ENCODE measurements around the gene SORBS1.

SORBS1 gene

GRCh38 chr10:95291365-95292039, 269.7 kb downstream of the SORBS1 start:
- Histone ChIP-seq H3K27me3 (ENCODE audit: insufficient read depth, low read length) (peaks cover 34% of the 10 kb centered on the region), H3K4me3 (ENCODE audit: low read length) (peak overlapping the region; percentile 88), H3K9ac (ENCODE audit: low read depth, low read length) (peak overlapping the region; percentile 91; the same call in 1 of the 2 replicates), H3K9me3 (ENCODE audit: insufficient read depth, low read depth, low read length) (no peaks in the 10 kb centered on the region), H3K27ac (ENCODE audit: low read depth, low read length) (no peak overlapping the region; the same call in 1 of the 2 replicates), H3K4me1 (ENCODE audit: insufficient read depth, low read length) (peaks cover 36% of the 10 kb centered on the region), H3K36me3 (ENCODE audit: insufficient read depth, low read length) (no peaks in the 10 kb centered on the region; the same call in 1 of the 2 replicates)
- WGBS, result 53% methylated on average over 19 of the region's 19 CpGs

GRCh38 chr10:95290461-95291364, 270.5 kb downstream of the SORBS1 start, which contains the start of gene PDLIM1:
Gene PDLIM1 (minus strand): TSS chr10:95291003. CDS start chr10:95290915, 88 bp downstream.
- WGBS, result under 1% methylated on average over 119 of the region's 119 CpGs
- peaks cover 39% of the 10 kb centered on the region for H3K4me1 ChIP-seq (ENCODE audit: insufficient read depth, low read length)
- H3K27me3 ChIP-seq (ENCODE audit: insufficient read depth, low read length), result peaks cover 30% of the 10 kb centered on the region
- peak within 1 kb of the TSS; percentile 60; the same call in 1 of the 2 replicates for H3K27ac ChIP-seq (ENCODE audit: low read depth, low read length)
- peak within 1 kb of the TSS; percentile 88 for H3K4me3 ChIP-seq (ENCODE audit: low read length)
- H3K36me3 ChIP-seq (ENCODE audit: insufficient read depth, low read length), result no peaks in the 10 kb centered on the region; the same call in 1 of the 2 replicates
- H3K9ac ChIP-seq (ENCODE audit: low read depth, low read length), result peak within 1 kb of the TSS; percentile 91
- no peaks in the 10 kb centered on the region for H3K9me3 ChIP-seq (ENCODE audit: insufficient read depth, low read depth, low read length)

- H3K36me3 ChIP-seq (ENCODE audit: insufficient read depth, low read length), result no peaks in the 10 kb centered on the region; the same call in 1 of the 2 replicates
- H3K4me1 ChIP-seq (ENCODE audit: insufficient read depth, low read length), result peaks cover 36% of the 10 kb centered on the region
- H3K27me3 ChIP-seq (ENCODE audit: insufficient read depth, low read length), result peaks cover 24% of the 10 kb centered on the region
- peak overlapping the region; percentile 88 for H3K4me3 ChIP-seq (ENCODE audit: low read length)
- H3K9ac ChIP-seq (ENCODE audit: low read depth, low read length), result peak overlapping the region; percentile 91
- no peaks in the 10 kb centered on the region for H3K9me3 ChIP-seq (ENCODE audit: insufficient read depth, low read depth, low read length)
- whole genome bisulfite sequencing, result 1% methylated on average over 12 of the region's 14 CpGs
- H3K27ac ChIP-seq (ENCODE audit: low read depth, low read length), result no peak overlapping the region
Observed at GRCh38 chr10:95289921-95290421, 271.2 kb downstream of the SORBS1 start.

GRCh38 chr10:95289003-95289920, 271.9 kb downstream of the SORBS1 start:
- Histone ChIP-seq H3K9me3 (ENCODE audit: insufficient read depth, low read depth, low read length) (no peaks in the 10 kb centered on the region), H3K9ac (ENCODE audit: low read depth, low read length) (peak overlapping the region; percentile 91), H3K27me3 (ENCODE audit: insufficient read depth, low read length) (peaks cover 19% of the 10 kb centered on the region), H3K27ac (ENCODE audit: low read depth, low read length) (no peak overlapping the region), H3K4me1 (ENCODE audit: insufficient read depth, low read length) (peaks cover 32% of the 10 kb centered on the region), H3K4me3 (ENCODE audit: low read length) (peak overlapping the region; percentile 88), H3K36me3 (ENCODE audit: insufficient read depth, low read length) (no peaks in the 10 kb centered on the region; the same call in 1 of the 2 replicates)
- WGBS, result 42% methylated on average over 12 of the region's 12 CpGs

GRCh38 chr10:95288303-95288702, 272.9 kb downstream of the SORBS1 start:
- peaks cover 19% of the 10 kb centered on the region for H3K27me3 ChIP-seq (ENCODE audit: insufficient read depth, low read length)
- H3K36me3 ChIP-seq (ENCODE audit: insufficient read depth, low read length), result no peaks in the 10 kb centered on the region; the same call in 1 of the 2 replicates
- H3K4me3 ChIP-seq (ENCODE audit: low read length), result 0 out of 2 replicates have a peak overlapping the region, but pooled peaks have one; percentile 88
- no peaks in the 10 kb centered on the region for H3K9me3 ChIP-seq (ENCODE audit: insufficient read depth, low read depth, low read length)
- H3K9ac ChIP-seq (ENCODE audit: low read depth, low read length), result no peak overlapping the region
- H3K4me1 ChIP-seq (ENCODE audit: insufficient read depth, low read length), result peaks cover 32% of the 10 kb centered on the region
- no peak overlapping the region for H3K27ac ChIP-seq (ENCODE audit: low read depth, low read length)
- WGBS, result 85% methylated on average over 1 of the region's 1 CpG

- Histone ChIP-seq H3K9me3 (ENCODE audit: insufficient read depth, low read depth, low read length) (no peaks in the 10 kb centered on the region), H3K4me1 (ENCODE audit: insufficient read depth, low read length) (peaks cover 32% of the 10 kb centered on the region), H3K36me3 (ENCODE audit: insufficient read depth, low read length) (no peaks in the 10 kb centered on the region; the same call in 1 of the 2 replicates), H3K27ac (ENCODE audit: low read depth, low read length) (no peak overlapping the region), H3K27me3 (ENCODE audit: insufficient read depth, low read length) (peaks cover 19% of the 10 kb centered on the region), H3K4me3 (ENCODE audit: low read length) (no peak overlapping the region), H3K9ac (ENCODE audit: low read depth, low read length) (no peak overlapping the region)
- 91% methylated on average over 3 of the region's 3 CpGs for WGBS
Observed at GRCh38 chr10:95287281-95287680, 273.9 kb downstream of the SORBS1 start.

GRCh38 chr10:95286707-95287106, 274.5 kb downstream of the SORBS1 start:
- H3K36me3 ChIP-seq (ENCODE audit: insufficient read depth, low read length), result no peaks in the 10 kb centered on the region; the same call in 1 of the 2 replicates
- H3K9ac ChIP-seq (ENCODE audit: low read depth, low read length), result no peak overlapping the region
- no peak overlapping the region for H3K27ac ChIP-seq (ENCODE audit: low read depth, low read length)
- WGBS, result 46% methylated on average over 1 of the region's 1 CpG
- H3K4me1 ChIP-seq (ENCODE audit: insufficient read depth, low read length), result peaks cover 32% of the 10 kb centered on the region
- no peaks in the 10 kb centered on the region for H3K9me3 ChIP-seq (ENCODE audit: insufficient read depth, low read depth, low read length)
- peaks cover 18% of the 10 kb centered on the region for H3K27me3 ChIP-seq (ENCODE audit: insufficient read depth, low read length)
- no peak overlapping the region for H3K4me3 ChIP-seq (ENCODE audit: low read length)

- no peak overlapping the region for H3K9ac ChIP-seq (ENCODE audit: low read depth, low read length)
- H3K27ac ChIP-seq (ENCODE audit: low read depth, low read length), result no peak overlapping the region
- WGBS, result 67% methylated on average over 1 of the region's 2 CpGs
- peaks cover 36% of the 10 kb centered on the region for H3K4me1 ChIP-seq (ENCODE audit: insufficient read depth, low read length)
- no peaks in the 10 kb centered on the region for H3K9me3 ChIP-seq (ENCODE audit: insufficient read depth, low read depth, low read length)
- no peaks in the 10 kb centered on the region; the same call in 1 of the 2 replicates for H3K36me3 ChIP-seq (ENCODE audit: insufficient read depth, low read length)
- no peak overlapping the region for H3K4me3 ChIP-seq (ENCODE audit: low read length)
- H3K27me3 ChIP-seq (ENCODE audit: insufficient read depth, low read length), result peaks cover 9% of the 10 kb centered on the region; the same call in 1 of the 2 replicates
Observed at GRCh38 chr10:95285556-95285955, 275.6 kb downstream of the SORBS1 start.

GRCh38 chr10:95284807-95285206, 276.4 kb downstream of the SORBS1 start:
- H3K4me3 ChIP-seq (ENCODE audit: low read length), result no peak overlapping the region
- H3K27ac ChIP-seq (ENCODE audit: low read depth, low read length), result no peak overlapping the region
- 95% methylated on average over 3 of the region's 3 CpGs for WGBS
- H3K9ac ChIP-seq (ENCODE audit: low read depth, low read length), result no peak overlapping the region
- H3K9me3 ChIP-seq (ENCODE audit: insufficient read depth, low read depth, low read length), result no peaks in the 10 kb centered on the region
- H3K4me1 ChIP-seq (ENCODE audit: insufficient read depth, low read length), result peaks cover 36% of the 10 kb centered on the region
- H3K36me3 ChIP-seq (ENCODE audit: insufficient read depth, low read length), result no peaks in the 10 kb centered on the region; the same call in 1 of the 2 replicates
- H3K27me3 ChIP-seq (ENCODE audit: insufficient read depth, low read length), result peaks cover 1% of the 10 kb centered on the region; the same call in 1 of the 2 replicates

- Histone ChIP-seq H3K4me1 (ENCODE audit: insufficient read depth, low read length) (peaks cover 29% of the 10 kb centered on the region), H3K4me3 (ENCODE audit: low read length) (no peak overlapping the region), H3K36me3 (ENCODE audit: insufficient read depth, low read length) (no peaks in the 10 kb centered on the region; the same call in 1 of the 2 replicates), H3K27me3 (ENCODE audit: insufficient read depth, low read length) (no peaks in the 10 kb centered on the region), H3K9ac (ENCODE audit: low read depth, low read length) (no peak overlapping the region), H3K27ac (ENCODE audit: low read depth, low read length) (no peak overlapping the region), H3K9me3 (ENCODE audit: insufficient read depth, low read depth, low read length) (no peaks in the 10 kb centered on the region)
- 93% methylated on average over 3 of the region's 3 CpGs for WGBS
Observed at GRCh38 chr10:95282107-95282506, 279.1 kb downstream of the SORBS1 start.
